NCI-H128 (cell line): ENCODE data around the gene SLC22A4.

ENCODE experiments used
- DNase-seq: peaks from one replicate; lab custom pipeline; 2025; ENCODE audit not compliant: unreplicated experiment; lab: John Stamatoyannopoulos, UW

The SLC22A4 gene

GRCh38 chr5:132261881-132262845 is 32.0 kb upstream of the SLC22A4 start:
- DNase-seq: no peak

DNA sequence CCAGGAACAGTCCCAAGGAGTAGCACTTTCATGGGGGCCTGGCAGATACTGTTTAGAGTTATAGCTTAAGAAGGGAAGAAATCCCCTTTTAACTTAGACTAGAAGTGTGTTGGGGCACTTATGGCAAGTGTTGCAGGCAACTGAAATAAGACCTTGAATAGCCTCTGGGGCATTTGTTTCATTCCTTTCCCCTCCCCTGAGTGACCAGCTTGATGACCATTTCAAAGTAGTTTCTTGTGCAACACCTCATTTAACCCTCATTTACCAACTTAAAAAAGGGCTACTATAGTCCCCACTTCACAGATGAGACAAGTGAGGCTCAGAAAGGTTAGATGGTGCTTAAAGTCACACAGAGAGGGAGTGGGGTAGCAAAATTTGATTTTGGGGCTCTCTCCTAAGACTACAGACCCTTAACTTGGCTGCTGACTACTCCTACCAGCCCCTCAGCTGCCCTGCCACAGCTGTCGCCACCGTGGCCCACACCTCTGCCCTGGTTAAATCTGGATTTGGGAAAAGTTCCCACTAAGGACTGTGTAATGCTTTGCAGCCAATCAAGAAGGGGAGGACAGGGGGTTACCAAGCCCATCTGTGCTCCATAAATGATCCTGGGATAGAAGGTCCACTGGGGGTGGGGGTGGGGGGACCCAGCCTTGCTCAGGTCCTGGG is 31.2 kb upstream of the SLC22A4 start:
- no peak for DNase-seq

- no peak for DNase-seq
Measured at GRCh38 chr5:132263548-132264261, 30.5 kb upstream of the SLC22A4 start.

GRCh38 chr5:132264546-132265335 is 29.5 kb upstream of the SLC22A4 start:
- DNase-seq: no peak

GRCh38 chr5:132265336-132266030 is 28.7 kb upstream of the SLC22A4 start:
- DNase-seq: no peak

DNA sequence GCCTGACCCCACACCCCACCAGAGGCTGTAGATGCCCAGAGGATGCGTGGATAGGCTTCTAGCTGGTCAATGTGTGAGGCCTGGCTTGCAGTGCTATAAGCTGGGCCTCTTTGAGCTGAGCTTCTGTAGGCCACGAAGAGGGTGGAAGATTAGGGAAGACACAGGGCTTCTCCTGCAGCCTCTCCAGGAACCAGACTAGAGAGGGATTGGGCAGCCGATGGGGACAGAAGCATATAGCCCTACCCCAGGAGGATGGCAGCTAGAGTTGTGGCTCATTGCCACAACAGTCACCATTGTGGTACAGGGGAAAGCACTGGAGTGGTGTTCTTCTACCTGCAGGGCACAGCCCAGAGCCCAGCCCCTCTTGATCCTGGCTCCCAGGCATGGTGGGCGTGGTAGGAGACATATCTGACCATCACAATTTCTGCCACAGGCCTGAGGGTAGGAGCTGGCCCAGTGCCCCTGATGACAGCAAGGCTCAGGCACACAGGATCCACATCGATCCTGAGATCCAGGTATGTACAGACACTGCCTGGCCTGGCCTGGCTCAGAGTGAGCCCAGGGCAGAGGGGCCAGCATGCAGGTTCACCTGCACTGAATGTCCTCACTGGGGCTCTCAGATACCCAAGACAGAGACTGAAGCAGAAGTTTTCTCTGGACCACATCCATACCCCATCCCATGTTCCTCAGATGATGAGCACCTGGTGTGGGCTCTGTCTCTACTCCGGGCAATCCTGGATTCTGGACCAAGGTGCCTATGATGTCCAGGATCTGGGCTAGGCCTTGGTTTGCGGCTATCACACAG is 28.0 kb upstream of the SLC22A4 start:
- no peak for DNase-seq

- DNase-seq: no peak
Measured at GRCh38 chr5:132266836-132267160, 27.4 kb upstream of the SLC22A4 start.

GRCh38 chr5:132267166-132267739 is 26.9 kb upstream of the SLC22A4 start:
- DNase-seq: no peak

GRCh38 chr5:132267931-132268768 is 26.0 kb upstream of the SLC22A4 start:
- no peak for DNase-seq

GRCh38 chr5:132268769-132269551 is 25.2 kb upstream of the SLC22A4 start:
- DNase-seq: no peak

- no peak for DNase-seq
Measured at GRCh38 chr5:132269635-132270334, 24.4 kb upstream of the SLC22A4 start.

- no peak for DNase-seq
Measured at GRCh38 chr5:132270335-132270665, 23.9 kb upstream of the SLC22A4 start.

- DNase-seq: no peak
Measured at GRCh38 chr5:132270706-132271105, 23.5 kb upstream of the SLC22A4 start.

GRCh38 chr5:132271251-132272246 is 22.6 kb upstream of the SLC22A4 start:
- DNase-seq: no peak

GRCh38 chr5:132272311-132273210 is 21.6 kb upstream of the SLC22A4 start:
- peak; percentile 12 for DNase-seq
